ENCODE measurements around the gene AKR1B15.

DNA sequence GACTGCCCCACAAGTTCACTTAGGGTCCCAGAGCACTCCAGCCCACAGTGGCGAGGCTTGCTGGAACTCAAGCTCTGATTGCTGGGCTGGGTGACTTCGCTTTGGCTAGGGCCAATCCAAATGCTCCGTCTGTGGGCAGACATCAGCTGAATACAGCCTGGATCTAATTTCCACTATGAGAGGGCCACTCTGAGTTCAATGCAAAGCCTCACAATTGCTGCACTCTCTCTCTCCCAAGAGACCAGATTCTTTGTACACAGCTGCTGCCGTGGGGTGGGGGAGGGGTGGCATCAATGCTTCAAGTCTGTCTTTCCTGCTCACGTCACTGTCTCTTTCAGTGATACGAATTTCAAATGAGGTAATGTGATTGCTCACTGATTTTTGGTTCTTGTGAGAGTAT is 50.5 kb downstream of the AKR1B15 start:
- no peak for TF ChIP-seq EZH2 (IDR thresholded peaks at IDR 0.05; ENCODE audit: borderline replicate concordance, low read length)
- no peak for TF ChIP-seq CTCF (conservative IDR thresholded peaks at IDR 0.05 in 1 of 2, IDR thresholded peaks at IDR 0.05 in 1 of 2; ENCODE audit: extremely low read depth in 1 of 2, insufficient read depth in 1 of 2, low read depth in 1 of 2, low read length in 2 of 2)

All from mammary epithelial cell (primary cell).